SK-N-SH treated with all-trans-retinoic acid at 6 μM for 48 hours (cell line): ENCODE data around the gene LCP1.

Experiments
- ARNTL ChIP-seq: fragments of 450-650 bp; formaldehyde crosslinking; IDR thresholded peaks from 2 replicates; pipeline ENCODE4 v1.5.0; 2020; ENCODE audit warnings: low read depth, mild to moderate bottlenecking, moderate library complexity, borderline replicate concordance
- BACH2 ChIP-seq: fragments of 250-450 bp; sonication (Bioruptor Pico); IDR thresholded peaks from 2 replicates; pipeline ENCODE4 v1.9.0; 2021; ENCODE audit warnings: mild to moderate bottlenecking, borderline replicate concordance
- CSDC2 ChIP-seq: fragments of 250-450 bp; sonication (Bioruptor Pico); IDR thresholded peaks from 2 replicates; pipeline ENCODE4 v1.5.0; 2020; ENCODE audit warnings: mild to moderate bottlenecking, moderate library complexity
- ESRRG ChIP-seq: fragments of 250-450 bp; sonication (Bioruptor Pico); IDR thresholded peaks from 2 replicates; pipeline ENCODE4 v1.6.1; 2021; ENCODE audit warnings: mild to moderate bottlenecking
- RARB ChIP-seq: fragments of 250-450 bp; sonication (Bioruptor Pico); IDR thresholded peaks from 2 replicates; pipeline ENCODE4 v1.8.0; 2021; ENCODE audit warnings: mild to moderate bottlenecking, moderate library complexity
- ZNF565 ChIP-seq: fragments of 450-650 bp; formaldehyde crosslinking; conservative IDR thresholded peaks from 2 replicates; pipeline ENCODE4 v1.5.0; 2020; ENCODE audit warnings: low read depth, mild to moderate bottlenecking, moderate library complexity
- TF ChIP-seq, protein P1 (sequence below): fragments of 250-450 bp; sonication (Bioruptor Pico); IDR thresholded peaks from 2 replicates; pipeline ENCODE4 v1.5.1; 2020; ENCODE audit warnings: low read depth, mild to moderate bottlenecking, moderate library complexity

DNA sequence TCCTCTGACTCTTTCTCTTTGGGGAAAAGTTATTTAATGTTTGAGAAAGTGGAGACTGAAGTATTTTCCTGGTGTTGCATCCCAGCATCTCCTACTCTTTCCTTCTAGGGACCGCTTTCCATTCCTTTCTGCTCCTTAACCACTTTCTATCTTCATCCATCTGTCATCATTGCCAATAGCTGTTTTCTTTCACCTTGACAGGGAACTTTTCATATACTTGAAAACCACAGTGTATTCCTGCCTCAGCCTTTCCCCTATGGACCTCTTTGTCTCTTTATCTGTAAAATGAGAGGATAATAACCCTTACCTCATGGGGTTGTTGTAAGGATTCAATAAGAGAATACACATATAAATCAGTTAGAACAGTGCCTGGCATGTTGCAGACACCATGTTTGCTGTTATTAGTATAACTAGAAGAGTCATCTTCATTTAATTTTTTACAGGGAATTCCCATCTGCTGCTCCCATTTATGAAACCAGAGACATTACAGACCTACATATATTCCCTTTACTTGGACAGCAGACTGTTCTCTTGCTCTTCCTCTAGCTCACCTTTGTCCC, 31.8 kb downstream of the LCP1 start:
- no peak for TF ChIP-seq CSDC2
- TF ChIP-seq, protein P1, sequence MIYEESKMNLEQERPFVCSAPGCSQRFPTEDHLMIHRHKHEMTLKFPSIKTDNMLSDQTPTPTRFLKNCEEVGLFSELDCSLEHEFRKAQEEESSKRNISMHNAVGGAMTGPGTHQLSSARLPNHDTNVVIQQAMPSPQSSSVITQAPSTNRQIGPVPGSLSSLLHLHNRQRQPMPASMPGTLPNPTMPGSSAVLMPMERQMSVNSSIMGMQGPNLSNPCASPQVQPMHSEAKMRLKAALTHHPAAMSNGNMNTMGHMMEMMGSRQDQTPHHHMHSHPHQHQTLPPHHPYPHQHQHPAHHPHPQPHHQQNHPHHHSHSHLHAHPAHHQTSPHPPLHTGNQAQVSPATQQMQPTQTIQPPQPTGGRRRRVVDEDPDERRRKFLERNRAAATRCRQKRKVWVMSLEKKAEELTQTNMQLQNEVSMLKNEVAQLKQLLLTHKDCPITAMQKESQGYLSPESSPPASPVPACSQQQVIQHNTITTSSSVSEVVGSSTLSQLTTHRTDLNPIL (CRISPR knock-in tag), result no peak
- TF ChIP-seq ARNTL, result no peak
- TF ChIP-seq BACH2 (CRISPR knock-in tag), result no peak
- no peak for TF ChIP-seq ZNF565
- TF ChIP-seq RARB (CRISPR knock-in tag), result no peak
- TF ChIP-seq ESRRG (CRISPR knock-in tag), result no peak
